ENCODE results near the gene PIGT.
A peak's percentile ranks its signal among the peaks of the same experiment; 100 is the strongest.

Gene PIGT

GRCh38 chr20:45405571-45406259, 10.2 kb upstream of the PIGT start:
- TF ChIP-seq GLIS3 (CRISPR knock-in tag; IDR thresholded peaks at IDR 0.05) (no peak), ESRRG (CRISPR knock-in tag; IDR thresholded peaks at IDR 0.05) (no peak), CREB5 (CRISPR knock-in tag; IDR thresholded peaks at IDR 0.05; ENCODE audit: low read depth) (no peak), CSDC2 (CRISPR knock-in tag; IDR thresholded peaks at IDR 0.05) (no peak), BACH2 (CRISPR knock-in tag; IDR thresholded peaks at IDR 0.05; ENCODE audit: borderline replicate concordance) (no peak), ARNTL (CRISPR knock-in tag; IDR thresholded peaks at IDR 0.05; ENCODE audit: borderline replicate concordance, low read depth) (no peak), ZNF8 (CRISPR knock-in tag; IDR thresholded peaks at IDR 0.05) (no peak), RARB (CRISPR knock-in tag; IDR thresholded peaks at IDR 0.05) (no peak), TOX (CRISPR knock-in tag; IDR thresholded peaks at IDR 0.05; ENCODE audit: borderline replicate concordance) (no peak), ISL1 (CRISPR knock-in tag; IDR thresholded peaks at IDR 0.05) (no peak), ZFP3 (CRISPR knock-in tag; IDR thresholded peaks at IDR 0.05) (no peak)
- ATAC-seq = peak; percentile 65

DNA sequence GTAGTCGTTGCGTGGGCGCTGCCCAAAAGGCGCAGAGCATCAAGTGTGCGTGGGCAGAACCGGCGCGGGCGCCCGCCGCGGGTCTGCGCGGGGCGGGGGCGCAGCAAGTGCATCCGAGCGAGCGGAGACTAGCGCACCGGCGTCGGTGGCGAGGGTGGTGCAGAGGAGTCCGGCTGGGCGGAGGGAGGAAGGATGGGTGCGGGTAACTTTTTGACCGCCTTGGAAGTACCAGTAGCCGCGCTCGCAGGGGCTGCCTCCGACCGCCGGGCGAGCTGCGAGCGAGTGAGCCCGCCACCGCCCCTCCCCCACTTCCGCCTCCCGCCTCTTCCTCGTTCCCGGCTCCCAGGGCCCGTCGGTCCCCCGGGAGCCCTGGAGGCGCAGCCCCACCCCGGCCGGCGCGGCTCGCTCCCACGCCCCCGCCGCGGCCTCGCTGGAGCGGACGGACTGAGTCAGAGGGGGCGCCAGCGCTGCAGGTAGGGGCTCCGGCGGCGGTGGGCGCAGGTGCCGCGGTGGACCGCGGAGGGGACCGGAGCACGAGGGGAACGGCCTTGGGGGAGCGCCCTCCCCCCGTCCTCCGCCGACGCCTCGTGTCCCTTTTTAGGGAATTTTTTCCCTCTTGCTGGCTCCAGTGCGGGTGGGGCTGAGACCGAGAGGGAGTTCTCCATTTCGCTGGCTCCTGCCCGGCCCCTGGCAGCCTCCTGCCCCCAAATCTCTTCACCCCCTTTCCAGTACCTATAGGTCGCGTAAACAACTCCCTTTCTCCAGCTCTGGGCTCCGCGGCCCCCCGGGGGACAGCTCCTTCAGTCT, 9.5 kb upstream of the PIGT start:
- TF ChIP-seq POU6F1 (CRISPR knock-in tag; IDR thresholded peaks at IDR 0.05; ENCODE audit: borderline replicate concordance, low read depth) (no peak), TSHZ2 (CRISPR knock-in tag; IDR thresholded peaks at IDR 0.05) (no peak), ARNTL (CRISPR knock-in tag; IDR thresholded peaks at IDR 0.05; ENCODE audit: borderline replicate concordance, low read depth) (no peak)
- peak; percentile 64 for ATAC-seq

DNA sequence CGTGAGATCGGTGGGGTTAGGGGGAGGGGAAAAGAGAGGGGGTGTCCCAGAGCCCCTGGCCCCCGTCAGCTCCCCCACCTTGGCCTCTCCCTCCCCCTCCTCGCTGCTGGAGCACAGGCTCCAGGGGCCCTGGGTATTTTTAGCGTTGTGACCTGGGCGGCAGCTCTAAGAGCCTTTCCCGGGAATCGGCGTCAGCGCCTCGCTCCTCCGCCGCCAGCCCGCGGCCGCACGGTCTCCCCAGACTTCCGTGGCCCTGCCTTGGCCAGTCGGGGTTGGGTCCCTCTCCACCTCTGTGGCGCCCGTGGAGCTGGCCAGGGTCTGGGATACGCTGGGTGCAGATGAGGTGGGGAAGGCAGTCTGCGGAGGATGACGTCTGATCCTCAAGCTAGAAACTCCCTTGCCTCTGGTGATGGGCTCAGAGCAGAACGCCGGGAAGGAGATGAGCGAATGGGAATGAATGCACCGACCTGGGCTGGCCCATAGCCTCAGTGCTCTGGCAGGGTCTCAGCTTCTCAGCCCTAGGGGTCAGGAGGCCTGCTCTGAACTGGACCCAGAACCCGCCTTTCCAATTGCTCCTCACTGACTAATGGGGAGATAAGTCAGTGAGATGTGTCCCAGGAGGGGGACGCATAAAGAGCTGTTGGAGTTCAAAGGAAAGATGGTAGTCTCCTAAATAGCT, 8.7 kb upstream of the PIGT start:
- no peak for TF ChIP-seq TOX (CRISPR knock-in tag; IDR thresholded peaks at IDR 0.05; ENCODE audit: borderline replicate concordance)
- TF ChIP-seq ARNTL (CRISPR knock-in tag; IDR thresholded peaks at IDR 0.05; ENCODE audit: borderline replicate concordance, low read depth) = no peak
- no peak for TF ChIP-seq TSHZ2 (CRISPR knock-in tag; IDR thresholded peaks at IDR 0.05)
- no peak for TF ChIP-seq SNAI2 (CRISPR knock-in tag; IDR thresholded peaks at IDR 0.05)
- no peak for TF ChIP-seq ISL1 (CRISPR knock-in tag; IDR thresholded peaks at IDR 0.05)
- TF ChIP-seq ZNF565 (CRISPR knock-in tag; conservative IDR thresholded peaks at IDR 0.05; ENCODE audit: low read depth) = no peak
- TF ChIP-seq GLIS3 (CRISPR knock-in tag; IDR thresholded peaks at IDR 0.05) = no peak
- TF ChIP-seq ZNF8 (CRISPR knock-in tag; IDR thresholded peaks at IDR 0.05) = no peak
- no peak for TF ChIP-seq ZFP3 (CRISPR knock-in tag; IDR thresholded peaks at IDR 0.05)
- TF ChIP-seq PPARA (CRISPR knock-in tag; IDR thresholded peaks at IDR 0.05; ENCODE audit: borderline replicate concordance) = no peak
- no peak for TF ChIP-seq CSRNP3 (CRISPR knock-in tag; IDR thresholded peaks at IDR 0.05)
- TF ChIP-seq RARB (CRISPR knock-in tag; IDR thresholded peaks at IDR 0.05) = no peak
- TF ChIP-seq ZNF70 (CRISPR knock-in tag; IDR thresholded peaks at IDR 0.05) = no peak
- peak; percentile 48 for ATAC-seq

All from SK-N-SH treated with all-trans-retinoic acid at 6 μM for 48 hours (cell line).